Osteoblast (primary cell): ENCODE measurements around the gene STT3B. TPM values are rescaled to one million over a fixed set of nuclear protein-coding genes. Genes with fewer than 3 reads are reported as not detected.

Source experiments
- DNase-seq: peaks from one replicate; pipeline ENCODE4 v3.0.0; 2011; ENCODE audit warnings: low spot score, mixed read lengths; ENCODE audit not compliant: insufficient read length; ENCODE audit errors: missing footprints
- H2AFZ ChIP-seq: 2 replicates; pipeline ENCODE4 v1.6.0; 2011; ENCODE audit warnings: mild to moderate bottlenecking, low read length
- H3K27ac ChIP-seq: 2 replicates; pipeline ENCODE4 v1.5.1; 2011; ENCODE audit warnings: mild to moderate bottlenecking, low read depth, low read length, moderate library complexity
- H3K27me3 ChIP-seq: 2 replicates; pipeline ENCODE4 v1.6.0; 2012; ENCODE audit warnings: mild to moderate bottlenecking, control low read depth, inconsistent platforms, low read length, moderate library complexity; ENCODE audit not compliant: insufficient read depth
- H3K36me3 ChIP-seq: 2 replicates; pipeline ENCODE4 v1.5.1; 2011; ENCODE audit warnings: mild to moderate bottlenecking, low read length, control low read depth, moderate library complexity; ENCODE audit not compliant: insufficient read depth
- H3K4me1 ChIP-seq: 2 replicates; pipeline ENCODE4 v1.5.1; 2011; ENCODE audit warnings: mild to moderate bottlenecking, low read length, control low read depth, moderate library complexity; ENCODE audit not compliant: insufficient read depth
- H3K4me2 ChIP-seq: 2 replicates; pipeline ENCODE4 v1.6.0; 2011; ENCODE audit warnings: mild to moderate bottlenecking, low read length; ENCODE audit not compliant: insufficient read depth
- H3K4me3 ChIP-seq: fragments of 200-600 bp; sonication (generic); 3 replicates; pipeline ENCODE4 v1.5.1; 2012; ENCODE audit warnings: mild to moderate bottlenecking, low read length, inconsistent platforms; ENCODE audit not compliant: insufficient read depth
- H3K79me2 ChIP-seq: 2 replicates; pipeline ENCODE4 v1.6.0; 2012; ENCODE audit warnings: mild to moderate bottlenecking, low read length, control low read depth, inconsistent platforms; ENCODE audit not compliant: insufficient read depth
- H3K9me3 ChIP-seq: 2 replicates; pipeline ENCODE4 v1.5.1; 2011; ENCODE audit warnings: low read depth, low read length, control low read depth
- H4K20me1 ChIP-seq: 2 replicates; pipeline ENCODE4 v1.6.0; 2012; ENCODE audit warnings: mild to moderate bottlenecking, low read length, control low read depth; ENCODE audit not compliant: insufficient read depth
- CTCF ChIP-seq: IDR thresholded peaks from 2 replicates; pipeline ENCODE4 v1.5.1; 2011; ENCODE audit warnings: mild to moderate bottlenecking, low read depth, low read length, moderate library complexity; ENCODE audit errors: extremely low read depth
- total RNA-seq: library from RNA; depleted of rRNA; stranded (reverse); fragments of >200 nt; gene quantifications from 2 replicates; pipeline ENCODE4 v1.2.3, GENCODE V29; 2012

The STT3B gene
- total RNA-seq, 1 donor = 216 TPM

DNA sequence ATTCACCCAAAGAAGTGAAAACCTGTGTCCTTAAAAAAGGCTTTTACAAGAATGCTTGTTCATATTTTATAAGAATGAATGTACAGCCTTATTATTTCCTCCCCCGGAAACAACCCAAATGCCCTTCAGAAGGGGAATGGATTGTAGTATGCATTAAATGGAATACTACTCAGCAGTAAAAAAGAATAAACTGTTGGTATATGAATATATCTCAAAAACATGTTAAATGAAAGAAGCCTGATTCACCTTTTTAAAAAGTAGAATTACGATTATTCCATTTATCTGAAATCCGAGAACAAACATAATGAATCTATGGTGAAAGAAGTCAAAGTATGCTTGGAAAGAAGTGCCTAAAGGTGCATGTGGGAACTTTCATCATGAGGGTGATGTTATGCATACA lies 20.5 kb downstream of the STT3B start:
- Histone ChIP-seq H4K20me1 (peaks cover 48% of the 10 kb centered on the region), H3K4me3 (no peak overlapping the region), H3K4me1 (no peaks in the 10 kb centered on the region), H3K36me3 (no peaks in the 10 kb centered on the region), H3K4me2 (no peak overlapping the region), H2AFZ (no peak overlapping the region), H3K9me3 (no peaks in the 10 kb centered on the region), H3K79me2 (peaks cover 94% of the 10 kb centered on the region), H3K27me3 (no peaks in the 10 kb centered on the region), H3K27ac (no peak overlapping the region)
- no peak for TF ChIP-seq CTCF
- no peak for DNase-seq

- Histone ChIP-seq H3K79me2 (peaks cover 97% of the 10 kb centered on the region), H3K27me3 (no peaks in the 10 kb centered on the region), H3K9me3 (no peaks in the 10 kb centered on the region), H3K27ac (no peak overlapping the region), H3K4me3 (no peak overlapping the region), H2AFZ (no peak overlapping the region), H3K4me1 (no peaks in the 10 kb centered on the region), H4K20me1 (peaks cover 46% of the 10 kb centered on the region), H3K36me3 (no peaks in the 10 kb centered on the region), H3K4me2 (no peak overlapping the region)
- TF ChIP-seq CTCF = no peak
- DNase-seq = no peak
Observed at GRCh38 chr3:31555204-31555603, 22.5 kb downstream of the STT3B start.

DNA sequence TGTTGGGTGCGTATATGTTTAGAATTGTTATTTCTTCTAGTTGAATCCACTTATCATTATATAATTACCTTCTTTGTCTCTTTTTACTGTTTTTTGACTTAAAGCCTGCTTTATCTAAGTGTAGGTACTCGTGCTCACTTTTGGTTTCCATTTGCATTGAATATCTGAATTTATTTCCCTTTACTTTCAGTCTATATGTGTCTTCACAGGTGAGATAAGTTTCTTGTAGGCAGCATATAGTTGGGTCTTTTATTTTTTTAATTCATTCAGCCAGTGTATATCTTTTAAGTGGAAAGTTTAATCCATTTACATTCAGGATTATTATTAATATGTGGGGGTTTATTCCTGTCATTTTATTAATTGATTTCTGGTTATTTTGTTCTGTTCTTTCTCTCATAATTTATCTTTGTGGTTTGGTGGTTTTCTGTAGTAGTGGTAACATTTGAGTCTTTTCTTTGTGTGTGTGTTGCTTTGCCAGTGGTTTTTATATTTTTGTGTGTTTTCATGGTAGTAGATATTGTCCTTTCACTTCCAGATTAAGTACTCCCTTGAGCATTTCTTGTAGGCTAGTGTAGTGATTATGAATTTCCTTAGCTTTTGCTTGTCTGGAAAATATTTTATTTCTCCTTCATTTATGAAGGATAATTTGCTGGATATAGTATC lies 27.3 kb downstream of the STT3B start:
- H3K27ac ChIP-seq = no peak overlapping the region
- H3K9me3 ChIP-seq = no peaks in the 10 kb centered on the region
- no peak for DNase-seq
- no peak overlapping the region for H3K4me3 ChIP-seq
- no peak for TF ChIP-seq CTCF
- H3K4me2 ChIP-seq = no peak overlapping the region
- peaks cover 2% of the 10 kb centered on the region for H3K4me1 ChIP-seq
- no peaks in the 10 kb centered on the region for H3K27me3 ChIP-seq
- no peaks in the 10 kb centered on the region for H3K36me3 ChIP-seq
- H2AFZ ChIP-seq = no peak overlapping the region
- H3K79me2 ChIP-seq = peaks cover 97% of the 10 kb centered on the region
- peaks cover 50% of the 10 kb centered on the region for H4K20me1 ChIP-seq

- H4K20me1 ChIP-seq = peaks cover 56% of the 10 kb centered on the region
- peaks cover 97% of the 10 kb centered on the region for H3K79me2 ChIP-seq
- no peak overlapping the region for H3K4me2 ChIP-seq
- H2AFZ ChIP-seq = no peak overlapping the region
- no peak overlapping the region for H3K27ac ChIP-seq
- H3K36me3 ChIP-seq = no peaks in the 10 kb centered on the region
- no peak for DNase-seq
- H3K9me3 ChIP-seq = no peaks in the 10 kb centered on the region
- no peak overlapping the region for H3K4me3 ChIP-seq
- peaks cover 6% of the 10 kb centered on the region for H3K4me1 ChIP-seq
- TF ChIP-seq CTCF = no peak
- H3K27me3 ChIP-seq = no peaks in the 10 kb centered on the region
Observed at GRCh38 chr3:31561891-31562290, 29.2 kb downstream of the STT3B start.
